T-helper 22 cell (primary cell): ENCODE results near the gene VPS13D.
"Not testable (repeated sequence)": the region's sequence is repeated elsewhere in the genome, so short reads cannot be mapped to it uniquely, and the experiment has no call there.

ENCODE experiments used
- DNase-seq: peaks from one replicate; pipeline ENCODE4 v3.0.0-alpha.2; 2020; ENCODE audit warnings: low read depth

The VPS13D gene

GRCh38 chr1:12375133-12375829, 145.5 kb downstream of the VPS13D start:
- DNase-seq: no peak

GRCh38 chr1:12376236-12377045, 146.6 kb downstream of the VPS13D start:
- DNase-seq: no peak

- DNase-seq: no peak
Observed at GRCh38 chr1:12380326-12381249, 150.8 kb downstream of the VPS13D start.

- DNase-seq: no peak
Observed at GRCh38 chr1:12383001-12383400, 153.2 kb downstream of the VPS13D start.

GRCh38 chr1:12383786-12384185, 154.0 kb downstream of the VPS13D start:
- DNase-seq: no peak

- DNase-seq: peak; percentile 9
Observed at GRCh38 chr1:12384836-12385456, 155.1 kb downstream of the VPS13D start.

- peak; percentile 23 for DNase-seq
Observed at GRCh38 chr1:12386130-12386529, 156.3 kb downstream of the VPS13D start.

- no peak for DNase-seq
Observed at GRCh38 chr1:12387641-12388040, 157.8 kb downstream of the VPS13D start.

- not testable (repeated sequence) for DNase-seq
Observed at GRCh38 chr1:12390296-12390695, 160.5 kb downstream of the VPS13D start.

GRCh38 chr1:12397462-12398450, 167.9 kb downstream of the VPS13D start:
- DNase-seq: no peak

GRCh38 chr1:12398479-12398878, 168.6 kb downstream of the VPS13D start:
- no peak for DNase-seq

GRCh38 chr1:12400027-12400693, 170.3 kb downstream of the VPS13D start:
- no peak for DNase-seq

GRCh38 chr1:12402159-12402673, 172.4 kb downstream of the VPS13D start:
- DNase-seq: no peak

GRCh38 chr1:12402842-12403241, 173.0 kb downstream of the VPS13D start:
- no peak for DNase-seq

GRCh38 chr1:12404918-12405317, 175.1 kb downstream of the VPS13D start:
- DNase-seq: no peak

- no peak for DNase-seq
Observed at GRCh38 chr1:12405325-12406210, 175.7 kb downstream of the VPS13D start.

- no peak for DNase-seq
Observed at GRCh38 chr1:12406211-12407021, 176.6 kb downstream of the VPS13D start.
